OCI-LY7 (cell line): ENCODE data around the gene ARIH2. TPM values are rescaled to one million over a fixed set of nuclear protein-coding genes. Genes with fewer than 3 reads are reported as not detected.

Source experiments
- BruUV-seq: library from RNA; stranded (reverse); fragments of 400-500 nt; replicated peaks from 2 replicates; lab custom pipeline; 2021; lab: Mats Ljungman, UMichigan
- CTCF ChIA-PET: fragments of 300-600 bp; sonication (Branson Sonifier 250); formaldehyde crosslinking; loops from one replicate; lab custom pipeline; 2022; ENCODE audit warnings: antibody characterized with exemption; ENCODE audit not compliant: unreplicated experiment; lab: Charles Lee
- POLR2A ChIA-PET: fragments of 300-600 bp; sonication (Branson Sonifier 250); formaldehyde crosslinking; loops from one replicate; lab custom pipeline; 2022; ENCODE audit warnings: antibody characterized with exemption; lab: Charles Lee
- DNase-seq: peaks from one replicate; pipeline ENCODE4 v3.0.0-alpha.2; 2015; ENCODE audit warnings: low spot score
- H2AFZ ChIP-seq: fragments of 200-600 bp; sonication (generic), shearing (Covaris generic); 2 replicates; pipeline ENCODE4 v1.6.1; 2014; ENCODE audit warnings: mild to moderate bottlenecking, antibody characterized with exemption, low read length, moderate library complexity
- H3K27ac ChIP-seq: fragments of 200-600 bp; sonication (generic); 2 replicates; pipeline ENCODE4 v1.5.1; 2014; ENCODE audit warnings: mixed run types, low read depth, mild to moderate bottlenecking, moderate library complexity, low read length, inconsistent platforms; ENCODE audit not compliant: poor library complexity, severe bottlenecking
- H3K36me3 ChIP-seq: fragments of 200-600 bp; sonication (generic); 2 replicates; pipeline ENCODE4 v1.6.1; 2014; ENCODE audit warnings: mild to moderate bottlenecking, antibody characterized with exemption, low read length, moderate library complexity, mixed read lengths; ENCODE audit not compliant: insufficient read depth
- H3K4me1 ChIP-seq: fragments of 200-600 bp; sonication (generic); 2 replicates; pipeline ENCODE4 v1.5.1; 2014; ENCODE audit warnings: mild to moderate bottlenecking, low read length; ENCODE audit not compliant: insufficient read depth, poor library complexity, severe bottlenecking
- H3K4me2 ChIP-seq: fragments of 200-600 bp; sonication (generic); 2 replicates; pipeline ENCODE4 v1.6.1; 2014; ENCODE audit warnings: mild to moderate bottlenecking, low read length
- H3K4me3 ChIP-seq: fragments of 200-600 bp; sonication (generic); 2 replicates; pipeline ENCODE4 v1.5.1; 2014; ENCODE audit warnings: mild to moderate bottlenecking, low read depth, low read length; ENCODE audit not compliant: poor library complexity, severe bottlenecking
- H3K79me2 ChIP-seq: fragments of 200-600 bp; sonication (generic); 2 replicates; pipeline ENCODE4 v1.6.1; 2016; ENCODE audit warnings: low read depth, mild to moderate bottlenecking, low read length, moderate library complexity, mixed read lengths; ENCODE audit not compliant: insufficient read depth
- H3K9me2 ChIP-seq: fragments of 200-600 bp; sonication (generic); 2 replicates; pipeline ENCODE4 v1.6.1; 2016; ENCODE audit warnings: mild to moderate bottlenecking, low read length, mixed read lengths; ENCODE audit not compliant: insufficient read depth
- H3K9me3 ChIP-seq: fragments of 200-600 bp; sonication (generic); 2 replicates; pipeline ENCODE4 v1.6.1; 2014; ENCODE audit warnings: mild to moderate bottlenecking, mixed run types, low read length, mixed read lengths
- H4K20me1 ChIP-seq: fragments of 200-600 bp; sonication (generic); 2 replicates; pipeline ENCODE4 v1.6.1; 2014; ENCODE audit warnings: mild to moderate bottlenecking, antibody characterized with exemption, low read length, moderate library complexity, mixed read lengths; ENCODE audit not compliant: insufficient read depth
- EZH2phosphoT487 ChIP-seq: fragments of 200-600 bp; sonication (generic); IDR thresholded peaks from 2 replicates; pipeline ENCODE4 v1.6.1; 2018; ENCODE audit warnings: low read depth, borderline replicate concordance, mild to moderate bottlenecking, mixed run types, antibody characterized with exemption, low read length, moderate library complexity, mixed read lengths
- intact Hi-C: fragments of 100-400 bp; cut with micrococcal nuclease; formaldehyde crosslinking; loops from one replicate; pipeline ENCODE4 v1.10.0; 2022; ENCODE audit not compliant: unreplicated experiment
- total RNA-seq, 2 experiments: library from RNA; depleted of rRNA in 1 of 2; stranded (reverse); fragments of >200 nt in 1 of 2; shearing (Covaris generic) in 1 of 2; gene quantifications; 2 replicates each; pipeline ENCODE4 v1.2.3, GENCODE V29; 2014 to 2022
- TF ChIP-seq, protein P1 (sequence below): fragments of 200-600 bp; sonication (generic); conservative IDR thresholded peaks from 2 replicates; pipeline ENCODE4 v1.5.1; 2014; ENCODE audit warnings: mild to moderate bottlenecking, antibody characterized with exemption, low read length, moderate library complexity, mixed read lengths

ARIH2 gene
- total RNA-seq, 2 experiments from 2014 or later: 124 to 131 TPM

GRCh38 chr3:49013113-49013737, 94.6 kb downstream of the ARIH2 start:
- Histone ChIP-seq H2AFZ (no peak overlapping the region), H3K9me2 (no peaks in the 10 kb centered on the region), H3K4me1 (peaks cover 15% of the 10 kb centered on the region), H3K9me3 (no peaks in the 10 kb centered on the region), H3K79me2 (peaks cover 17% of the 10 kb centered on the region; the same call in 1 of the 2 replicates), H3K4me2 (no peak overlapping the region), H3K27ac (no peak overlapping the region), H3K4me3 (no peak overlapping the region), H3K36me3 (peaks cover 61% of the 10 kb centered on the region), H4K20me1 (peaks cover 6% of the 10 kb centered on the region; the same call in 1 of the 2 replicates)
- TF ChIP-seq EZH2phosphoT487: no peak
- TF ChIP-seq, protein P1, sequence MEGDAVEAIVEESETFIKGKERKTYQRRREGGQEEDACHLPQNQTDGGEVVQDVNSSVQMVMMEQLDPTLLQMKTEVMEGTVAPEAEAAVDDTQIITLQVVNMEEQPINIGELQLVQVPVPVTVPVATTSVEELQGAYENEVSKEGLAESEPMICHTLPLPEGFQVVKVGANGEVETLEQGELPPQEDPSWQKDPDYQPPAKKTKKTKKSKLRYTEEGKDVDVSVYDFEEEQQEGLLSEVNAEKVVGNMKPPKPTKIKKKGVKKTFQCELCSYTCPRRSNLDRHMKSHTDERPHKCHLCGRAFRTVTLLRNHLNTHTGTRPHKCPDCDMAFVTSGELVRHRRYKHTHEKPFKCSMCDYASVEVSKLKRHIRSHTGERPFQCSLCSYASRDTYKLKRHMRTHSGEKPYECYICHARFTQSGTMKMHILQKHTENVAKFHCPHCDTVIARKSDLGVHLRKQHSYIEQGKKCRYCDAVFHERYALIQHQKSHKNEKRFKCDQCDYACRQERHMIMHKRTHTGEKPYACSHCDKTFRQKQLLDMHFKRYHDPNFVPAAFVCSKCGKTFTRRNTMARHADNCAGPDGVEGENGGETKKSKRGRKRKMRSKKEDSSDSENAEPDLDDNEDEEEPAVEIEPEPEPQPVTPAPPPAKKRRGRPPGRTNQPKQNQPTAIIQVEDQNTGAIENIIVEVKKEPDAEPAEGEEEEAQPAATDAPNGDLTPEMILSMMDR: no peak
- ChIA-PET CTCF (interaction anchor here (1.2 kb wide), 1 partner anchor 24 kb away, joined by 7 read pairs; the partner anchor contains the start of gene P4HTM), POLR2A (no interaction called here)
- no peak for DNase-seq
- no TSS peak for BruUV-seq
- intact Hi-C loops: no loop called here

GRCh38 chr3:49013738-49014660, 95.4 kb downstream of the ARIH2 start:
- H3K4me3 ChIP-seq: no peak overlapping the region
- no peaks in the 10 kb centered on the region for H3K9me3 ChIP-seq
- CTCF ChIA-PET: interaction anchor here (0.8 to 1.2 kb wide), 2 partner anchors 24 to 26 kb away, joined by 3 to 7 read pairs; partner anchors contain the start of gene P4HTM
- peaks cover 15% of the 10 kb centered on the region for H3K4me1 ChIP-seq
- no peak overlapping the region for H3K4me2 ChIP-seq
- no TSS peak for BruUV-seq
- intact Hi-C loops: loop anchor here (1.0 kb wide), 1 partner anchor 26 kb away; no protein-coding TSS in a partner anchor
- H3K9me2 ChIP-seq: no peaks in the 10 kb centered on the region
- peaks cover 61% of the 10 kb centered on the region for H3K36me3 ChIP-seq
- H2AFZ ChIP-seq: no peak overlapping the region
- TF ChIP-seq, protein P1: peak; percentile 82
- no peak for TF ChIP-seq EZH2phosphoT487
- H3K27ac ChIP-seq: no peak overlapping the region
- peak; percentile 69 for DNase-seq
- POLR2A ChIA-PET: no interaction called here
- no peaks in the 10 kb centered on the region for H4K20me1 ChIP-seq
- peaks cover 10% of the 10 kb centered on the region; the same call in 1 of the 2 replicates for H3K79me2 ChIP-seq
